ENCODE data around the gene GJB1.

GJB1 gene

GRCh38 chrX:71181910-71182799 lies 40.9 kb upstream of the GJB1 start:
- TF ChIP-seq TOX (CRISPR knock-in tag; IDR thresholded peaks at IDR 0.05; ENCODE audit: borderline replicate concordance): no peak
- TF ChIP-seq GLIS3 (CRISPR knock-in tag; IDR thresholded peaks at IDR 0.05): no peak
- no peak for TF ChIP-seq TSHZ2 (CRISPR knock-in tag; IDR thresholded peaks at IDR 0.05)
- no peak for TF ChIP-seq ESRRG (CRISPR knock-in tag; IDR thresholded peaks at IDR 0.05)
- no peak for TF ChIP-seq ZC3H10 (CRISPR knock-in tag; IDR thresholded peaks at IDR 0.05)
- TF ChIP-seq ZNF70 (CRISPR knock-in tag; IDR thresholded peaks at IDR 0.05): no peak
- TF ChIP-seq ZFP30 (CRISPR knock-in tag; IDR thresholded peaks at IDR 0.05): peak; percentile 15; the same call in 1 of the 2 replicates
- ATAC-seq: peak; percentile 96

- no peak for ATAC-seq
- TF ChIP-seq ZFP30 (CRISPR knock-in tag; IDR thresholded peaks at IDR 0.05) (no peak), TSHZ2 (CRISPR knock-in tag; IDR thresholded peaks at IDR 0.05) (no peak), ISL1 (CRISPR knock-in tag; IDR thresholded peaks at IDR 0.05) (no peak), POU6F1 (CRISPR knock-in tag; IDR thresholded peaks at IDR 0.05; ENCODE audit: borderline replicate concordance, low read depth) (no peak), CSDC2 (CRISPR knock-in tag; IDR thresholded peaks at IDR 0.05) (no peak)
Measured at GRCh38 chrX:71182871-71183270, 40.2 kb upstream of the GJB1 start.

GRCh38 chrX:71183341-71183740 lies 39.7 kb upstream of the GJB1 start:
- ATAC-seq: no peak

GRCh38 chrX:71184092-71184491 lies 38.9 kb upstream of the GJB1 start:
- ATAC-seq: no peak
- TF ChIP-seq CSRNP3 (CRISPR knock-in tag; IDR thresholded peaks at IDR 0.05): no peak
- no peak for TF ChIP-seq ZC3H10 (CRISPR knock-in tag; IDR thresholded peaks at IDR 0.05)
- no peak for TF ChIP-seq ARNTL (CRISPR knock-in tag; IDR thresholded peaks at IDR 0.05; ENCODE audit: borderline replicate concordance, low read depth)
- no peak for TF ChIP-seq CREB5 (CRISPR knock-in tag; IDR thresholded peaks at IDR 0.05; ENCODE audit: low read depth)
- TF ChIP-seq SNAI2 (CRISPR knock-in tag; IDR thresholded peaks at IDR 0.05): no peak
- no peak for TF ChIP-seq RARB (CRISPR knock-in tag; IDR thresholded peaks at IDR 0.05)
- no peak for TF ChIP-seq ZNF565 (CRISPR knock-in tag; conservative IDR thresholded peaks at IDR 0.05; ENCODE audit: low read depth)
- no peak for TF ChIP-seq CSDC2 (CRISPR knock-in tag; IDR thresholded peaks at IDR 0.05)
- no peak for TF ChIP-seq TSHZ2 (CRISPR knock-in tag; IDR thresholded peaks at IDR 0.05)
- TF ChIP-seq OSR1 (CRISPR knock-in tag; IDR thresholded peaks at IDR 0.05): no peak
- TF ChIP-seq GLIS3 (CRISPR knock-in tag; IDR thresholded peaks at IDR 0.05): no peak
- no peak for TF ChIP-seq PATZ1 (CRISPR knock-in tag; IDR thresholded peaks at IDR 0.05; ENCODE audit: borderline replicate concordance)

More at GRCh38 chrX:71183341-71183740, 39.7 kb upstream of the GJB1 start:
- TF ChIP-seq ISL1 (CRISPR knock-in tag; IDR thresholded peaks at IDR 0.05) (no peak), RARB (CRISPR knock-in tag; IDR thresholded peaks at IDR 0.05) (no peak), GLIS3 (CRISPR knock-in tag; IDR thresholded peaks at IDR 0.05) (no peak)

All from SK-N-SH treated with all-trans-retinoic acid at 6 μM for 48 hours (cell line).